HCT116 (cell line): ENCODE measurements around the gene MCC. TPM values are rescaled to one million over a fixed set of nuclear protein-coding genes. Genes with fewer than 3 reads are reported as not detected.

ENCODE experiments used
- ATAC-seq: fragments of 200-7000 bp; cut with Tn5 transposase; 2 replicates; pipeline ENCODE4 v1.9.1; 2020; ENCODE audit warnings: mild to moderate bottlenecking, moderate library complexity
- BruUV-seq: library from RNA; stranded (reverse); fragments of 400-500 nt; replicated peaks from 2 replicates; lab custom pipeline; 2021; lab: Mats Ljungman, UMichigan
- CTCF ChIA-PET: fragments of 300-600 bp; sonication (Branson Sonifier 250); formaldehyde crosslinking; loops from one replicate; lab custom pipeline; 2021; ENCODE audit warnings: antibody characterized with exemption; lab: Charles Lee
- POLR2A ChIA-PET: fragments of 300-600, 350-600 bp; sonication (Branson Sonifier 250); formaldehyde crosslinking; loops from one replicate; lab custom pipeline; 2021; ENCODE audit warnings: antibody characterized with exemption; lab: Charles Lee
- RAD21 ChIA-PET, 2 experiments: fragments of 300-600 bp; sonication (Branson Sonifier 250); formaldehyde crosslinking; loops; one replicate each; lab custom pipeline; 2023; ENCODE audit warnings: low total read pairs in 2 of 2; ENCODE audit not compliant: uncharacterized antibody in 2 of 2, unreplicated experiment in 2 of 2, low non-redundant PET in 1 of 2; lab: Charles Lee
- DNase-seq: peaks from one replicate; pipeline ENCODE4 v3.0.0-alpha.2; 2010; ENCODE audit warnings: low read depth, low spot score
- H2AFZ ChIP-seq: fragments of 200-600 bp; shearing (Covaris generic), sonication (generic); 2 replicates; pipeline ENCODE4 v1.6.1; 2017; ENCODE audit warnings: low read depth, mixed run types, mixed read lengths, antibody characterized with exemption, low read length; ENCODE audit not compliant: poor library complexity, severe bottlenecking
- H3K27ac ChIP-seq: 2 replicates; pipeline ENCODE4 v1.5.1; 2012; ENCODE audit warnings: low read depth, low read length
- H3K27me3 ChIP-seq: fragments of 200-600 bp; sonication (generic); 2 replicates; pipeline ENCODE4 v1.6.1; 2016; ENCODE audit warnings: mixed run types, low read length, mixed read lengths; ENCODE audit not compliant: insufficient read depth
- H3K36me3 ChIP-seq, 2 experiments: fragments of 200-500 bp in 1 of 2; fragments of 200-600 bp in 1 of 2; sonication (Bioruptor generic) in 1 of 2; sonication (generic) in 1 of 2; 2 replicates each; pipeline versions ENCODE4 v1.5.1 to v1.6.1; 2014 to 2016; ENCODE audit warnings: low read length in 2 of 2, inconsistent platforms in 1 of 2, mixed read lengths in 1 of 2, mixed run types in 1 of 2; ENCODE audit not compliant: insufficient read depth in 2 of 2, control insufficient read depth in 1 of 2
- H3K4me1 ChIP-seq, 2 experiments: fragments of 200-600 bp in 1 of 2; sonication (generic) in 1 of 2; 2 replicates each; pipeline versions ENCODE4 v1.5.1 to v1.6.1; 2012 to 2017; ENCODE audit warnings: low read length in 2 of 2, inconsistent platforms in 1 of 2, mild to moderate bottlenecking in 1 of 2, mixed read lengths in 1 of 2, mixed run types in 1 of 2, moderate library complexity in 1 of 2; ENCODE audit not compliant: insufficient read depth in 2 of 2, control insufficient read depth in 1 of 2
- H3K4me2 ChIP-seq: fragments of 200-600 bp; sonication (generic); 2 replicates; pipeline ENCODE4 v1.6.1; 2017; ENCODE audit warnings: mixed run types, low read length, mixed read lengths
- H3K4me3 ChIP-seq, 2 experiments: fragments of 200-600 bp in 1 of 2; sonication (generic) in 1 of 2; replicated peaks in 1 of 2; 2 replicates each; pipeline ENCODE4 v1.5.1; 2011 to 2016; ENCODE audit warnings: low read length in 2 of 2, control low read depth in 1 of 2, low read depth in 1 of 2, mild to moderate bottlenecking in 1 of 2, mixed read lengths in 1 of 2, mixed run types in 1 of 2
- H3K79me2 ChIP-seq: fragments of 200-600 bp; sonication (generic); 2 replicates; pipeline ENCODE4 v1.6.1; 2017; ENCODE audit warnings: mild to moderate bottlenecking, mixed run types, low read length, moderate library complexity, mixed read lengths; ENCODE audit not compliant: insufficient read depth
- H3K9ac ChIP-seq: fragments of 200-600 bp; sonication (generic); 2 replicates; pipeline ENCODE4 v1.6.1; 2016; ENCODE audit warnings: low read length, mixed read lengths
- H3K9me2 ChIP-seq: fragments of 200-600 bp; sonication (generic), shearing (Covaris generic); 2 replicates; pipeline ENCODE4 v1.6.1; 2017; ENCODE audit warnings: mixed run types, mild to moderate bottlenecking, moderate library complexity; ENCODE audit not compliant: insufficient read depth
- H3K9me3 ChIP-seq, 2 experiments: fragments of 200-500 bp in 1 of 2; fragments of 200-600 bp in 1 of 2; sonication (Bioruptor generic) in 1 of 2; sonication (generic) in 1 of 2; 2 replicates each; pipeline ENCODE4 v1.6.1; 2014 to 2017; ENCODE audit warnings: low read length in 2 of 2, mixed read lengths in 2 of 2, inconsistent platforms in 1 of 2, low read depth in 1 of 2, mild to moderate bottlenecking in 1 of 2, mixed run types in 1 of 2, moderate library complexity in 1 of 2; ENCODE audit not compliant: control insufficient read depth in 1 of 2, insufficient read depth in 1 of 2
- H4K20me1 ChIP-seq: fragments of 200-600 bp; sonication (generic), shearing (Covaris generic); 2 replicates; pipeline ENCODE4 v1.6.1; 2017; ENCODE audit warnings: mixed run types, mild to moderate bottlenecking, moderate library complexity; ENCODE audit not compliant: insufficient read depth
- CBX3 ChIP-seq: IDR thresholded peaks from 2 replicates; pipeline ENCODE4 v1.6.1; 2012; ENCODE audit warnings: low read depth
- EGR1 ChIP-seq: IDR thresholded peaks from 2 replicates; pipeline ENCODE4 v1.6.1; 2012; ENCODE audit warnings: low read depth
- ELF1 ChIP-seq: IDR thresholded peaks from 2 replicates; pipeline ENCODE4 v1.6.1; 2012; ENCODE audit warnings: low read depth, borderline replicate concordance
- EZH2 ChIP-seq: fragments of 200-600 bp; sonication (generic); IDR thresholded peaks from 2 replicates; pipeline ENCODE4 v1.6.1; 2017; ENCODE audit warnings: antibody characterized with exemption, mixed run types
- JUND ChIP-seq: IDR thresholded peaks from 2 replicates; pipeline ENCODE4 v1.6.1; 2012
- SP1 ChIP-seq: IDR thresholded peaks from 2 replicates; pipeline ENCODE4 v1.6.1; 2012; ENCODE audit warnings: low read depth
- TCF7L2 ChIP-seq: IDR thresholded peaks from 2 replicates; pipeline ENCODE4 v1.7.0; 2011; ENCODE audit warnings: borderline replicate concordance, inconsistent platforms; ENCODE audit not compliant: insufficient read depth, insufficient read length; ENCODE audit errors: extremely low read depth
- ZNF274 ChIP-seq: fragments of 200-500 bp; sonication (Bioruptor generic); IDR thresholded peaks from 2 replicates; pipeline ENCODE4 v1.6.1; 2014; ENCODE audit warnings: mild to moderate bottlenecking, low read depth, low read length, inconsistent platforms
- intact Hi-C: fragments of 100-400 bp; cut with micrococcal nuclease; formaldehyde crosslinking; loops from 2 replicates; pipeline ENCODE4 v1.10.0; 2022
- total RNA-seq: library from RNA; stranded (reverse); gene quantifications from one replicate; pipeline ENCODE4 v1.2.1, GENCODE V29; 2021; ENCODE audit not compliant: unreplicated experiment
- TF ChIP-seq, protein P1 (sequence below): IDR thresholded peaks from 2 replicates; pipeline ENCODE4 v1.6.1; 2012
- TF ChIP-seq, protein P2 (sequence below): IDR thresholded peaks from 2 replicates; pipeline ENCODE4 v1.6.1; 2011; ENCODE audit warnings: mild to moderate bottlenecking, low read length, moderate library complexity; ENCODE audit not compliant: insufficient replicate concordance; ENCODE audit errors: extremely low read depth

The MCC gene
- total RNA-seq, 1 experiment from 2014 or later = 20.1 TPM

DNA sequence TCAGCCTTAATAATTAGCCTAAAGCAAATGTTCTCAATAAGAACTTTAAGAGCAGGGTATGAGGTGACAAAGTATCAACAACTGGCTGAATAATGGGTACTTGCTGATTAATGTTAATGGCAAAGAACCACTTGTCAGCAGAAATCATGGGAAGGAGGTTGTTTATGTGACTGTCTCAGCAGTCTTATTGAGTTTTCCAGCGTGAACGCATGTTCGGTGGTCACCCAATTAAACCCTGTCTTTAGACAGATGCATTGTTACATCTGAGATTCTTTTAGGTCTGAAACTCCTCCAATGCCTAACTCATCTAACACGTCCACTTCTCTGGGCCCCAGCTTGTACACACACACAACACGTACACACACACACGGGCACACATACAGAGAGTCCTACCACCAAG lies 35.3 kb downstream of the MCC start:
- no peaks in the 10 kb centered on the region for H3K9me3 ChIP-seq
- no peak overlapping the region for H3K9ac ChIP-seq
- no peaks in the 10 kb centered on the region for H3K4me1 ChIP-seq
- no peak overlapping the region for H3K4me3 ChIP-seq
- ATAC-seq = no peak
- H2AFZ ChIP-seq = no peak overlapping the region
- H3K27ac ChIP-seq = no peak overlapping the region
- no peaks in the 10 kb centered on the region for H3K36me3 ChIP-seq
- intact Hi-C loops = no loop called here
- H4K20me1 ChIP-seq = no peaks in the 10 kb centered on the region
- H3K9me2 ChIP-seq = no peaks in the 10 kb centered on the region
- RAD21 ChIA-PET = no interaction called here
- H3K79me2 ChIP-seq = no peaks in the 10 kb centered on the region
- BruUV-seq = no TSS peak
- TF ChIP-seq EZH2 (no peak), SP1 (no peak), ELF1 (no peak), JUND (no peak), ZNF274 (no peak), CBX3 (no peak)
- TF ChIP-seq, protein P1, sequence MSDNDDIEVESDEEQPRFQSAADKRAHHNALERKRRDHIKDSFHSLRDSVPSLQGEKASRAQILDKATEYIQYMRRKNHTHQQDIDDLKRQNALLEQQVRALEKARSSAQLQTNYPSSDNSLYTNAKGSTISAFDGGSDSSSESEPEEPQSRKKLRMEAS = no peak
- TF ChIP-seq, all 23 proteins: peak for 0
- CTCF ChIA-PET = no interaction called here
- POLR2A ChIA-PET = no interaction called here
- no peak for DNase-seq
- Histone ChIP-seq H3K4me2 (no peak overlapping the region), H3K27me3 (no peaks in the 10 kb centered on the region)

DNA sequence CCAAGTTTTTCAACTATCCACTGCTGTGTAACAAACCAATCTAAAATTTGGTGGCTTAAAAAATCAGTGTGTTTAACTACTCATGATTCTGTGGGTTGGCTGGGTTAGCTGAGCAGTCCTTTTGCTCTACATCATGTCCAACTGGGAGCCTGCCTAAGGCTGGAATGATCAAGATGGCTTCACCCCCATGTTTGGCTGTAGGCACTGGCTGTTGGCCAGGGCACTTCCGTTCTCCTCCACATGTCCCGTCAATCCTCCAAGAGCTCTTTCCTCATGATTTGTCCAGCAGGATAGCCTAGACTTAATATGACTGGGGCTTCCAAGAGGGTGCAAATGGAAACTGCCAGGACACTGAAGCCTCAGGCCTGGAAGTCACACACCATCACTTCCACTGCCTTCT lies 36.5 kb downstream of the MCC start:
- no peaks in the 10 kb centered on the region for H3K9me2 ChIP-seq
- TF ChIP-seq TCF7L2 = no peak
- TF ChIP-seq EGR1 = no peak
- TF ChIP-seq ZNF274 = no peak
- TF ChIP-seq, protein P2, sequence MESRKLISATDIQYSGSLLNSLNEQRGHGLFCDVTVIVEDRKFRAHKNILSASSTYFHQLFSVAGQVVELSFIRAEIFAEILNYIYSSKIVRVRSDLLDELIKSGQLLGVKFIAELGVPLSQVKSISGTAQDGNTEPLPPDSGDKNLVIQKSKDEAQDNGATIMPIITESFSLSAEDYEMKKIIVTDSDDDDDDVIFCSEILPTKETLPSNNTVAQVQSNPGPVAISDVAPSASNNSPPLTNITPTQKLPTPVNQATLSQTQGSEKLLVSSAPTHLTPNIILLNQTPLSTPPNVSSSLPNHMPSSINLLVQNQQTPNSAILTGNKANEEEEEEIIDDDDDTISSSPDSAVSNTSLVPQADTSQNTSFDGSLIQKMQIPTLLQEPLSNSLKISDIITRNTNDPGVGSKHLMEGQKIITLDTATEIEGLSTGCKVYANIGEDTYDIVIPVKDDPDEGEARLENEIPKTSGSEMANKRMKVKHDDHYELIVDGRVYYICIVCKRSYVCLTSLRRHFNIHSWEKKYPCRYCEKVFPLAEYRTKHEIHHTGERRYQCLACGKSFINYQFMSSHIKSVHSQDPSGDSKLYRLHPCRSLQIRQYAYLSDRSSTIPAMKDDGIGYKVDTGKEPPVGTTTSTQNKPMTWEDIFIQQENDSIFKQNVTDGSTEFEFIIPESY = no peak
- TF ChIP-seq, all 23 proteins: peak for 0
- no peak for DNase-seq
- RAD21 ChIA-PET = no interaction called here
- H3K4me2 ChIP-seq = no peak overlapping the region
- no peaks in the 10 kb centered on the region for H3K9me3 ChIP-seq
- H3K9ac ChIP-seq = no peak overlapping the region
- H3K79me2 ChIP-seq = no peaks in the 10 kb centered on the region
- CTCF ChIA-PET = no interaction called here
- ATAC-seq = no peak
- no peak overlapping the region for H3K4me3 ChIP-seq
- no peaks in the 10 kb centered on the region for H3K36me3 ChIP-seq
- H3K27me3 ChIP-seq = no peaks in the 10 kb centered on the region
- POLR2A ChIA-PET = no interaction called here
- BruUV-seq = no TSS peak
- no peak overlapping the region for H3K27ac ChIP-seq
- no peak overlapping the region for H2AFZ ChIP-seq
- H4K20me1 ChIP-seq = no peaks in the 10 kb centered on the region
- intact Hi-C loops = no loop called here
- H3K4me1 ChIP-seq = no peaks in the 10 kb centered on the region
